HepG2 (cell line): ENCODE measurements around the gene EPHA10. TPM values are rescaled to one million over a fixed set of nuclear protein-coding genes. Genes with fewer than 3 reads are reported as not detected.

Experiments used
- ATF7 ChIP-seq, 2 experiments: fragments of 450-650 bp in 1 of 2; sonication (generic) in 1 of 2; formaldehyde crosslinking in 1 of 2; IDR thresholded peaks; 2 replicates each; pipeline versions ENCODE4 v1.4.0 to v1.6.1; 2016 to 2020; ENCODE audit warnings: antibody characterized with exemption in 1 of 2, mild to moderate bottlenecking in 1 of 2, missing genetic modification reagents in 1 of 2
- FIP1L1 ChIP-seq: fragments of 200-400 bp; formaldehyde crosslinking; IDR thresholded peaks from 2 replicates; pipeline ENCODE4 v1.6.1; 2018; ENCODE audit warnings: low read depth, mild to moderate bottlenecking, low read length, moderate library complexity, borderline replicate concordance; ENCODE audit not compliant: insufficient read depth
- FOXP1 ChIP-seq, 2 experiments: fragments of 450-650 bp in 1 of 2; IDR thresholded peaks; 2 replicates each; pipeline ENCODE4 v1.6.1; 2017 to 2018; ENCODE audit warnings: antibody characterized with exemption in 1 of 2
- HES4 ChIP-seq: sonication (generic); formaldehyde crosslinking; IDR thresholded peaks from 2 replicates; pipeline ENCODE4 v1.9.0; 2021; ENCODE audit warnings: mild to moderate bottlenecking, missing genetic modification reagents, borderline replicate concordance
- HNRNPK ChIP-seq: fragments of 200-400 bp; formaldehyde crosslinking; IDR thresholded peaks from 2 replicates; pipeline ENCODE4 v1.6.1; 2018; ENCODE audit warnings: low read length, low read depth, moderate library complexity, mild to moderate bottlenecking; ENCODE audit not compliant: poor library complexity, severe bottlenecking
- JARID2 ChIP-seq: sonication (generic); formaldehyde crosslinking; IDR thresholded peaks from 2 replicates; pipeline ENCODE4 v1.8.1; 2023; ENCODE audit warnings: missing genetic modification reagents, inconsistent platforms; ENCODE audit not compliant: insufficient replicate concordance
- NR2C2 ChIP-seq: sonication (generic); formaldehyde crosslinking; IDR thresholded peaks from 2 replicates; pipeline ENCODE4 v1.4.0; 2020; ENCODE audit warnings: missing genetic modification reagents, mild to moderate bottlenecking, moderate library complexity, borderline replicate concordance
- PAXIP1 ChIP-seq: sonication (generic); formaldehyde crosslinking; conservative IDR thresholded peaks from 2 replicates; pipeline ENCODE4 v1.4.0; 2020; ENCODE audit warnings: mild to moderate bottlenecking, missing genetic modification reagents, moderate library complexity
- SIX1 ChIP-seq: sonication (generic); formaldehyde crosslinking; IDR thresholded peaks from 2 replicates; pipeline ENCODE4 v1.4.0; 2020; ENCODE audit warnings: missing genetic modification reagents, borderline replicate concordance
- SIX4 ChIP-seq: sonication (generic); formaldehyde crosslinking; IDR thresholded peaks from 2 replicates; pipeline ENCODE4 v1.4.0; 2020; ENCODE audit warnings: missing genetic modification reagents
- SNAPC2 ChIP-seq: sonication (generic); formaldehyde crosslinking; IDR thresholded peaks from 2 replicates; pipeline ENCODE4 v1.8.1; 2022; ENCODE audit warnings: mild to moderate bottlenecking, missing genetic modification reagents
- ZNF282 ChIP-seq: fragments of 450-650 bp; IDR thresholded peaks from 2 replicates; pipeline ENCODE4 v1.6.1; 2018; ENCODE audit not compliant: partially characterized antibody
- ZNF543 ChIP-seq: sonication (generic); formaldehyde crosslinking; IDR thresholded peaks from 2 replicates; pipeline ENCODE4 v1.4.0; 2020; ENCODE audit warnings: mild to moderate bottlenecking, missing genetic modification reagents
- ZNF557 ChIP-seq: sonication (generic); formaldehyde crosslinking; IDR thresholded peaks from 2 replicates; pipeline ENCODE4 v1.4.0; 2020; ENCODE audit warnings: missing genetic modification reagents
- ZNF563 ChIP-seq: sonication (generic); formaldehyde crosslinking; IDR thresholded peaks from 2 replicates; pipeline ENCODE4 v1.8.0; 2022; ENCODE audit warnings: mild to moderate bottlenecking, moderate library complexity, missing genetic modification reagents
- ZNF564 ChIP-seq: sonication (generic); formaldehyde crosslinking; IDR thresholded peaks from 2 replicates; pipeline ENCODE4 v1.8.1; 2023; ENCODE audit warnings: mild to moderate bottlenecking, missing genetic modification reagents
- ZNF570 ChIP-seq: sonication (generic); formaldehyde crosslinking; IDR thresholded peaks from 2 replicates; pipeline ENCODE4 v1.4.0; 2020; ENCODE audit warnings: mild to moderate bottlenecking, missing genetic modification reagents, borderline replicate concordance
- ZNF607 ChIP-seq: sonication (generic); formaldehyde crosslinking; IDR thresholded peaks from 2 replicates; pipeline ENCODE4 v1.5.1; 2020; ENCODE audit warnings: missing genetic modification reagents, mild to moderate bottlenecking, borderline replicate concordance
- ZNF772 ChIP-seq: sonication (generic); formaldehyde crosslinking; IDR thresholded peaks from 2 replicates; pipeline ENCODE4 v1.5.0; 2020; ENCODE audit warnings: mild to moderate bottlenecking, missing genetic modification reagents
- polyA plus RNA-seq, 8 experiments: library from polyadenylated mRNA; depleted of rRNA in 3 of 8; stranded (reverse) in 7 of 8; unstranded in 1 of 8; fragments of >200 nt; fragmentation: Illumina TruSeq in 4 of 8; extraction: Trizol in 4 of 8; gene quantifications; 2 replicates each; pipeline versions ENCODE4 v1.2.1 to v1.2.3, GENCODE V29; 2011 to 2016; ENCODE audit warnings: low read depth in 4 of 8, missing spikeins in 1 of 8, mixed read lengths in 1 of 8; ENCODE audit not compliant: insufficient read depth in 1 of 8
- total RNA-seq, 5 experiments: library from RNA; depleted of rRNA; stranded (reverse); fragments of >200 nt; fragmentation: Illumina TruSeq; extraction: Trizol; gene quantifications; 2 replicates each; pipeline ENCODE4 v1.2.3, GENCODE V29; 2016; ENCODE audit warnings: low read depth in 1 of 5
- TF ChIP-seq, protein P1 (sequence below): sonication (generic); formaldehyde crosslinking; IDR thresholded peaks from 2 replicates; pipeline ENCODE4 v1.4.0; 2020; ENCODE audit warnings: missing genetic modification reagents, borderline replicate concordance
- TF ChIP-seq, protein P2 (sequence below): sonication (generic); formaldehyde crosslinking; IDR thresholded peaks from 2 replicates; pipeline ENCODE4 v1.8.0; 2022; ENCODE audit warnings: missing genetic modification reagents, mild to moderate bottlenecking, borderline replicate concordance
- TF ChIP-seq, protein P3 (sequence below): sonication (generic); formaldehyde crosslinking; IDR thresholded peaks from 2 replicates; pipeline ENCODE4 v1.4.0; 2020; ENCODE audit warnings: missing genetic modification reagents; ENCODE audit errors: not compliant biosample characterization

Gene EPHA10
- total and polyA plus RNA-seq, 2 of the 13 experiments (the other 11 are each of a cell fraction or from before 2014, with no cell fraction given): 0.11 to 0.58 TPM

DNA sequence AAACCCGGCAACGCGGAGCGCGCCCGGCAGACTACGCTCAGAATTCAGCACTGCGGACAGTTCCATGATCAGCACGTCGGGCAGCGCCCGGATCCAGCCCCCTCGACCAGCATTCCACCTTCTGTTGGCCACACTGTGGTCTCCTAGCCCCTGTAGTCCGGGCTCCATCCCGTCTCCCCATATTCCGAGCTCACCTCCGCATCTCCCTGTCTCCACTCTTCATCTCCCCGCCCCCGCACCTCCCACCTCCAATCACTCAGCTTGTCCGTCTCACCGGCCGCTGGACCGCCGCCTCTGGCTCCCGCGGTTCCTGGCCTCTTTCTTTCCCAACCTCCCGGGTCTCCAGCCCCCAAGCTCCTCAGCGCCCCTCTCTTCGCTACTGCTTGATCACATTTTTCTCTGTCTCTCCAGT lies 500 bp downstream of the EPHA10 start (continued):
- peak; percentile 100 for TF ChIP-seq HES4 (CRISPR knock-in tag)
- TF ChIP-seq SIX4 (CRISPR knock-in tag): peak; percentile 97
- TF ChIP-seq, protein P1, sequence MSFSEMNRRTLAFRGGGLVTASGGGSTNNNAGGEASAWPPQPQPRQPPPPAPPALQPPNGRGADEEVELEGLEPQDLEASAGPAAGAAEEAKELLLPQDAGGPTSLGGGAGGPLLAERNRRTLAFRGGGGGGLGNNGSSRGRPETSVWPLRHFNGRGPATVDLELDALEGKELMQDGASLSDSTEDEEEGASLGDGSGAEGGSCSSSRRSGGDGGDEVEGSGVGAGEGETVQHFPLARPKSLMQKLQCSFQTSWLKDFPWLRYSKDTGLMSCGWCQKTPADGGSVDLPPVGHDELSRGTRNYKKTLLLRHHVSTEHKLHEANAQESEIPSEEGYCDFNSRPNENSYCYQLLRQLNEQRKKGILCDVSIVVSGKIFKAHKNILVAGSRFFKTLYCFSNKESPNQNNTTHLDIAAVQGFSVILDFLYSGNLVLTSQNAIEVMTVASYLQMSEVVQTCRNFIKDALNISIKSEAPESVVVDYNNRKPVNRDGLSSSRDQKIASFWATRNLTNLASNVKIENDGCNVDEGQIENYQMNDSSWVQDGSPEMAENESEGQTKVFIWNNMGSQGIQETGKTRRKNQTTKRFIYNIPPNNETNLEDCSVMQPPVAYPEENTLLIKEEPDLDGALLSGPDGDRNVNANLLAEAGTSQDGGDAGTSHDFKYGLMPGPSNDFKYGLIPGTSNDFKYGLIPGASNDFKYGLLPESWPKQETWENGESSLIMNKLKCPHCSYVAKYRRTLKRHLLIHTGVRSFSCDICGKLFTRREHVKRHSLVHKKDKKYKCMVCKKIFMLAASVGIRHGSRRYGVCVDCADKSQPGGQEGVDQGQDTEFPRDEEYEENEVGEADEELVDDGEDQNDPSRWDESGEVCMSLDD (CRISPR knock-in tag): peak; percentile 98
- no peak for TF ChIP-seq ZNF282
- peak; percentile 99 for TF ChIP-seq JARID2 (CRISPR knock-in tag)
- TF ChIP-seq ZNF564: peak; percentile 96
- TF ChIP-seq, protein P2, sequence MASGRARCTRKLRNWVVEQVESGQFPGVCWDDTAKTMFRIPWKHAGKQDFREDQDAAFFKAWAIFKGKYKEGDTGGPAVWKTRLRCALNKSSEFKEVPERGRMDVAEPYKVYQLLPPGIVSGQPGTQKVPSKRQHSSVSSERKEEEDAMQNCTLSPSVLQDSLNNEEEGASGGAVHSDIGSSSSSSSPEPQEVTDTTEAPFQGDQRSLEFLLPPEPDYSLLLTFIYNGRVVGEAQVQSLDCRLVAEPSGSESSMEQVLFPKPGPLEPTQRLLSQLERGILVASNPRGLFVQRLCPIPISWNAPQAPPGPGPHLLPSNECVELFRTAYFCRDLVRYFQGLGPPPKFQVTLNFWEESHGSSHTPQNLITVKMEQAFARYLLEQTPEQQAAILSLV (CRISPR knock-in tag): peak; percentile 99
- TF ChIP-seq ZNF570: peak; percentile 96; the same call in 1 of the 2 replicates
- TF ChIP-seq FIP1L1: no peak
- peak; percentile 85; the same call in 1 of the 2 replicates for TF ChIP-seq SNAPC2
- TF ChIP-seq NR2C2 (CRISPR knock-in tag): peak; percentile 26; the same call in 1 of the 2 replicates
- TF ChIP-seq ZNF543 (CRISPR knock-in tag): peak; percentile 98
- TF ChIP-seq FOXP1 (IDR thresholded peaks at IDR 0.05): no peak
- TF ChIP-seq FOXP1 (CRISPR knock-in tag; IDR thresholded peaks at IDR 0.05): peak; percentile 62
- peak; percentile 100 for TF ChIP-seq ZNF563
- no peak; the same call in 1 of the 2 replicates for TF ChIP-seq PAXIP1 (CRISPR knock-in tag)
- no peak for TF ChIP-seq ATF7 (IDR thresholded peaks at IDR 0.05)
- TF ChIP-seq ATF7 (CRISPR knock-in tag; IDR thresholded peaks at IDR 0.05): 0 out of 2 replicates have a peak, but pooled peaks have one; percentile 49
- TF ChIP-seq HNRNPK: no peak
- TF ChIP-seq, protein P3, sequence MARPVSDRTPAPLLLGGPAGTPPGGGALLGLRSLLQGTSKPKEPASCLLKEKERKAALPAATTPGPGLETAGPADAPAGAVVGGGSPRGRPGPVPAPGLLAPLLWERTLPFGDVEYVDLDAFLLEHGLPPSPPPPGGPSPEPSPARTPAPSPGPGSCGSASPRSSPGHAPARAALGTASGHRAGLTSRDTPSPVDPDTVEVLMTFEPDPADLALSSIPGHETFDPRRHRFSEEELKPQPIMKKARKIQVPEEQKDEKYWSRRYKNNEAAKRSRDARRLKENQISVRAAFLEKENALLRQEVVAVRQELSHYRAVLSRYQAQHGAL: peak; percentile 99
- TF ChIP-seq ZNF557 (CRISPR knock-in tag): peak; percentile 100
- peak; percentile 91 for TF ChIP-seq SIX1 (CRISPR knock-in tag)
- peak; percentile 98 for TF ChIP-seq ZNF607 (CRISPR knock-in tag)
- TF ChIP-seq ZNF772 (CRISPR knock-in tag): peak; percentile 99
